GM18526 (cell line): ENCODE data around the gene PNPLA2.
A peak's percentile ranks its signal among the peaks of the same experiment; 100 is the strongest.

Source experiments
- POLR2A ChIP-seq: IDR thresholded peaks from 3 replicates; pipeline ENCODE4 v1.6.1; 2011; ENCODE audit not compliant: insufficient read length; ENCODE audit errors: extremely low read depth

The PNPLA2 gene

GRCh38 chr11:813456-814096, 5.1 kb upstream of the PNPLA2 start:
- TF ChIP-seq POLR2A = peak; percentile 39

- TF ChIP-seq POLR2A = no peak
Observed at GRCh38 chr11:815675-816432, 2.9 kb upstream of the PNPLA2 start.

GRCh38 chr11:816433-816779, 2.3 kb upstream of the PNPLA2 start:
- TF ChIP-seq POLR2A = no peak

- peak; percentile 93 for TF ChIP-seq POLR2A
Observed at GRCh38 chr11:819129-819931, 616 bp downstream of the PNPLA2 start.

DNA sequence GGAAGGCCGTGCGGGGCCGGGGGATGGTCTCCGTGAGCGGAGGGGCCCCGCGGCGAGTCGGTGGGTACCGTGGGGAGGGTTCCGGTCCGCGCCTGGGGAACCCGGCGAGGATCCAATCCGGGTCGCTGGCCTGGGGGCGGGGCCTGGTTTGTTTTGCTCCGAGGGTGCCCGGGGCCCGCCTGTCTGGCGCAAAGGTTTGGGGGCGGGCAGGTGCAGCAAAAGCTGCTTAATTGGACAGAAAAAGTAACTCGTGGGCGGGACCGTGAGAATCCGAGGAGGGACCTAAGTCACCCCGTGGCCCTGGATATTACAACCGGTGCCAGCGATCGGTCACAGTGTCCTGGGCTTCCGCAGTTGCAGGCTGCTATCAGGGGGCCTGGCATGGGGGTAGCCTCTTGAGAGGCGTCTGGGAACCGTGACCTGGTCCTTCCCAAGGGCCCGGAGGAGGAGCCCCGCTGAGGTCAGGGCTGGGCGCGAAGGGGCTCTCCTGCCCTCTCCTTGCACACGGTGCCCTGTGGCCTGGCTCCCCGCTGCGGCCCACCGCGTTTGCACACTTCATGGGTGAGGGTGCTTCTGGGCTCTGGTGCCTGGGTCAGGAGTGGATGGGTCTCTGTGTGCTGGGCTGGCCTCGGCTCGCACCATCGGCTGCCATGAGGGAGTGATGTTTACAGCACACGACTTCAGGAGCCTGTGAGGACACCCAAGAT, 1.4 kb downstream of the PNPLA2 start:
- TF ChIP-seq POLR2A = no peak

- TF ChIP-seq POLR2A = no peak
Observed at GRCh38 chr11:820655-821511, 2.2 kb downstream of the PNPLA2 start.

GRCh38 chr11:821512-822371, 3.0 kb downstream of the PNPLA2 start:
- no peak for TF ChIP-seq POLR2A

DNA sequence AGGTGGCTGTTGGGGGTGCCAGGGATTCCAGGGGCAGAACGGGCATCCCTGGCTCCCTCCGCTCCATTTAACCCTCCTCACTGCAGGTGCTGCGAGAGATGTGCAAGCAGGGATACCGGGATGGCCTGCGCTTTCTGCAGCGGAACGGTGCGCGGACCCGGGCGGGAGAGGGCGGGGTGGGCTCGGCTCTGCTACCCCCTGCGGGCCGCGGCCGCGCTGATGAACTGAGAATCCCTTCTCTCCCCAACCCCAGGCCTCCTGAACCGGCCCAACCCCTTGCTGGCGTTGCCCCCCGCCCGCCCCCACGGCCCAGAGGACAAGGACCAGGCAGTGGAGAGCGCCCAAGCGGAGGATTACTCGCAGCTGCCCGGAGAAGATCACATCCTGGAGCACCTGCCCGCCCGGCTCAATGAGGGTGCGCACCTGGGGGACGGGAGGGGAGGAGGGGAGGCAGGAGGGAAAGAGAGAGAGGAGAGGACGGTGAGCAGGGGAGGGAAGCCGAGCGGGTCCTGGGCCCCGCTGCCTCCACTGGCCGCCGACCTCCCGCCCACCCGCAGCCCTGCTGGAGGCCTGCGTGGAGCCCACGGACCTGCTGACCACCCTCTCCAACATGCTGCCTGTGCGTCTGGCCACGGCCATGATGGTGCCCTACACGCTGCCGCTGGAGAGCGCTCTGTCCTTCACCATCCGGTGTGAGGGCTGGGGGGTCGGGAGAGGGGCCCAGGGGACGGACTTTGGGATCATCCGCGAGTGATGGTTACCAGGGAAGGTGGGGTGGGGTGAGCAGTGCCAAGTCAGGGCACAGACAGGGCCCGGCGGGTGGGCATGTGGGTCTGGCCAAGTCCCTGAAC, 5.0 kb downstream of the PNPLA2 start:
- TF ChIP-seq POLR2A = no peak

GRCh38 chr11:824292-824880, 5.7 kb downstream of the PNPLA2 start:
- TF ChIP-seq POLR2A = no peak

DNA sequence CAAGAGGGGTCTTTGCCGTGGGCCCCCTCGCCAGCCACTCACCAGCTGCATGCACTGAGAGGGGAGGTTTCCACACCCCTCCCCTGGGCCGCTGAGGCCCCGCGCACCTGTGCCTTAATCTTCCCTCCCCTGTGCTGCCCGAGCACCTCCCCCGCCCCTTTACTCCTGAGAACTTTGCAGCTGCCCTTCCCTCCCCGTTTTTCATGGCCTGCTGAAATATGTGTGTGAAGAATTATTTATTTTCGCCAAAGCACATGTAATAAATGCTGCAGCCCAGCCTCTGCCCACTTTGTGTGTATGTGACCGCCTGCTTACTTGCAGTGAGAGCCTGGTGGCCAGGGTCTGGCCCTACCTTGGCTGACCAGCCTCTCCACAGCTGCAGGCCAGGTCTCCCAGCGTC, 6.2 kb downstream of the PNPLA2 start:
- no peak for TF ChIP-seq POLR2A

DNA sequence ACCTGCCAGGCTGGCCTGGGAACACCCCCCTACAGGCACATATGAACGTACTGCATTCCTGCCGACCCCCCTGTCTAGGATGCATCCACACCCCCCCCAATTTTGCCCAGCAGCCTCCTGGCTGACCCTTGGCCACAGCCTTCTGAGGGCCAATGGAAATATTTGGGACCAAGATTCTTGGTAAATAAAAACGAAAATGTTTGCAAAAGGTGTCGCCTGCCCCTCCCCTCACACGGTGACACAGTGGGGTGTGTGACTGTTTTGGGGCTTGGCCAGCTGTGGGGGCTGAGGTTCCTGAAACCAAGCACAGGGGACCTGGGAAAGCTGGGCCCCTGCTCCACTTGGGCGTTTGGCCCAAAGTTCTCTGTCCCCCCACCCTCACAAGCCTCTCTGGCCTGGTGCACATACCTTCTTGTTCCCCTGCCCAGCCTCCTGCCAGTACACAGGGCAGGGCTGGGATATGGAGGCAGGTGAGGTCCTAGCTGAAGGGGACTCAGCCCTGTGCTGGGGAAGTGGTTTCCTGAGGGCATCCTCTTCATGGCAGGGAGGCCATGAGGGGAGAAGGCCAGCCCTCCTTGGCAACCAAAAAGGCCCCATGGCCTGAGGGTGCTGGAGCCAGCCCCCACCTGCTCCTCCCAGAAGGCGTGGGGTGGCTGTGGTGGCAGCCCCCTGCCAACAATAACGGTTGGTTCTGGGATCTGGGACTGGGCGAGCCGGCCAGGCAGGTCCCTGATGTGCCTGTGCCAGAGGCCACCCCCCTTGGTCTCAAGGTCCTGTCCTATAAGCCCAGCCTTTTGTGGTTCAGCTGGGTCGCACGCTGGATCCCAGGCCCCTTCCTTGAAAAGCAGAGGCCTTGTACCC, 6.9 kb downstream of the PNPLA2 start:
- no peak for TF ChIP-seq POLR2A
